PC-9 (cell line): ENCODE data around the gene GTF2F2. TPM values are rescaled to one million over a fixed set of nuclear protein-coding genes. Genes with fewer than 3 reads are reported as not detected.

ENCODE experiments used
- BruUV-seq: library from RNA; stranded (reverse); fragments of 400-500 nt; replicated peaks from 2 replicates; lab custom pipeline; 2021; lab: Mats Ljungman, UMichigan
- CTCF ChIA-PET: fragments of 300-600 bp; sonication (Branson Sonifier 250); formaldehyde crosslinking; loops from one replicate; lab custom pipeline; 2022; ENCODE audit warnings: antibody characterized with exemption; lab: Charles Lee
- POLR2A ChIA-PET: fragments of 300-600 bp; sonication (Branson Sonifier 250); formaldehyde crosslinking; loops from one replicate; lab custom pipeline; 2022; ENCODE audit warnings: antibody characterized with exemption; ENCODE audit not compliant: unreplicated experiment; lab: Charles Lee
- DNase-seq, 2 experiments: peaks; one replicate each; pipeline versions ENCODE4 v3.0.0 to v3.0.0-alpha.2; 2015 to 2022; ENCODE audit warnings: mixed read lengths in 1 of 2
- H2AFZ ChIP-seq: fragments of 200-600 bp; sonication (generic); 2 replicates; pipeline ENCODE4 v1.8.1; 2017; ENCODE audit warnings: antibody characterized with exemption
- H3F3A ChIP-seq: fragments of 200-600 bp; sonication (generic); 2 replicates; pipeline ENCODE4 v1.8.1; 2017; ENCODE audit warnings: antibody characterized with exemption, mild to moderate bottlenecking, low read depth; ENCODE audit not compliant: insufficient read depth
- H3K27ac ChIP-seq: fragments of 200-600 bp; sonication (generic); 2 replicates; pipeline ENCODE4 v1.6.1; 2016; ENCODE audit warnings: mixed run types
- H3K27me3 ChIP-seq: fragments of 200-600 bp; sonication (generic); 2 replicates; pipeline ENCODE4 v1.6.1; 2016; ENCODE audit warnings: low read depth, mixed run types; ENCODE audit not compliant: insufficient read depth
- H3K36me3 ChIP-seq: fragments of 200-600 bp; sonication (generic); 2 replicates; pipeline ENCODE4 v1.6.1; 2016; ENCODE audit warnings: low read depth, mixed run types
- H3K4me1 ChIP-seq: fragments of 200-600 bp; sonication (generic); replicated peaks from 2 replicates; pipeline ENCODE4 v1.6.1; 2016; ENCODE audit warnings: mixed run types; ENCODE audit not compliant: insufficient read depth
- H3K4me2 ChIP-seq: fragments of 200-600 bp; sonication (generic); 2 replicates; pipeline ENCODE4 v1.6.1; 2017; ENCODE audit warnings: mixed run types
- H3K4me3 ChIP-seq: fragments of 200-600 bp; sonication (generic); 2 replicates; pipeline ENCODE4 v1.6.1; 2016; ENCODE audit warnings: mixed run types
- H3K79me2 ChIP-seq: fragments of 200-600 bp; sonication (generic); 2 replicates; pipeline ENCODE4 v1.6.1; 2017; ENCODE audit warnings: low read depth, mixed run types
- H3K9me2 ChIP-seq: fragments of 200-600 bp; sonication (generic); 2 replicates; pipeline ENCODE4 v1.8.1; 2017; ENCODE audit warnings: mild to moderate bottlenecking; ENCODE audit not compliant: insufficient read depth
- H3K9me3 ChIP-seq: fragments of 200-600 bp; sonication (generic); 2 replicates; pipeline ENCODE4 v1.8.1; 2016; ENCODE audit warnings: low read depth; ENCODE audit not compliant: insufficient read depth
- H4K20me1 ChIP-seq: fragments of 200-600 bp; sonication (generic); 2 replicates; pipeline ENCODE4 v1.8.1; 2017; ENCODE audit not compliant: insufficient read depth
- EZH2 ChIP-seq: fragments of 200-600 bp; sonication (generic); IDR thresholded peaks from 2 replicates; pipeline ENCODE4 v1.8.0; 2017; ENCODE audit warnings: antibody characterized with exemption, low read depth
- intact Hi-C: fragments of 100-400 bp; cut with micrococcal nuclease; formaldehyde crosslinking; loops from one replicate; pipeline ENCODE4 v1.10.0; 2022; ENCODE audit not compliant: unreplicated experiment
- total RNA-seq: library from RNA; stranded (reverse); gene quantifications from 2 replicates; pipeline ENCODE4 v1.2.3, GENCODE V29; 2021
- TF ChIP-seq, protein P1 (sequence below): fragments of 200-600 bp; sonication (generic); conservative IDR thresholded peaks from 2 replicates; pipeline ENCODE4 v1.6.1; 2017; ENCODE audit warnings: mixed run types, antibody characterized with exemption, mild to moderate bottlenecking, moderate library complexity

The GTF2F2 gene
- total RNA-seq, 1 experiment from 2014 or later = 28.8 TPM

DNA sequence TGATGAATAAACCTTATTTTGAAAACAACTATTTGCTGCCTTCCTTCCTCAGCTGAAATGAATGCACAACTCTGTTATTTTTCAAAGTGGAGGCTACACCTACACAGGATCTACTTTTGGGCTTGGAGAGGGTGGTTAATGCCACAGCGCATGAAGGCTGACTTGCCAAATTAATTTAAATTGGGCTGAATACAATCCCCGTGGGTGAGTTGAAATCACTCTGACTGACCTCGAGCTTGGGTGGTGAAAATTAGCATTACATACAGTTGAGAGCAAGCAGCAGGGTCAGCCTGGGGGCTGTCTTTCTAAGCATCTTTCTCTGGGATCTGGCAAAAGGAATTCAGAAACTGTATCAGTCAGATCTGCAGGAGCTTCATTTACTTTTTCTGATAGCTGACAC is 182.2 kb downstream of the GTF2F2 start:
- Histone ChIP-seq H3K9me3 (no peaks in the 10 kb centered on the region), H3K79me2 (no peaks in the 10 kb centered on the region), H3F3A (0 out of 2 replicates have a peak, but pooled peaks cover 3% of the 10 kb centered on the region), H4K20me1 (no peaks in the 10 kb centered on the region), H3K4me1 (no peaks in the 10 kb centered on the region), H3K27me3 (no peaks in the 10 kb centered on the region), H3K27ac (no peak overlapping the region), H3K9me2 (no peaks in the 10 kb centered on the region), H3K4me3 (no peak overlapping the region), H3K36me3 (no peaks in the 10 kb centered on the region), H2AFZ (no peak overlapping the region), H3K4me2 (no peak overlapping the region)
- CTCF ChIA-PET = interaction anchor here (0.7 kb wide), 1 partner anchor 911 kb away, joined by 14 read pairs; no protein-coding TSS in a partner anchor
- no peak for DNase-seq
- intact Hi-C loops = no loop called here
- no TSS peak for BruUV-seq
- POLR2A ChIA-PET = interaction anchor here (0.6 kb wide), 1 partner anchor 635 kb away, joined by 7 read pairs; no protein-coding TSS in a partner anchor
- TF ChIP-seq EZH2 = no peak

DNA sequence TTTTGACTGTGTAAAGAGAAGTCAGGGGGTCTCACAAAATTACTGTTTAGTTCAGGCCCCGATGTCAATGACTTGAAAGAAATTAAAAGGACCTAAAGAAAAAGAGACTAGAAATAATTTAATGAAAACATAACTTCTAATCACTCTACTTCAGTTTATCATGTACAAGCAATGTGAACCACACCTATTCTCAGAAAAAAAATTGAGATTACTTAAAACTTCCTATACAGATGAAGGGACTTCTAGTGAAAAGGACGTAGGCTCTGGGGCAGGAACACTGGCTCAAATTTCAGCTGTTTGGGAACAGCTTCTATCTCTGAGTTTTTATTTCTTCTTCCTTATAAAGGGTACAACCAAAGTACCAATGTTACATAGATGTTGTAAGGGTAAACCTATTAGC is 182.7 kb downstream of the GTF2F2 start:
- H4K20me1 ChIP-seq = no peaks in the 10 kb centered on the region
- no peaks in the 10 kb centered on the region for H3K9me2 ChIP-seq
- ChIA-PET POLR2A (no interaction called here), CTCF (no interaction called here)
- no peaks in the 10 kb centered on the region for H3K27me3 ChIP-seq
- no peak overlapping the region for H3K4me3 ChIP-seq
- H3K79me2 ChIP-seq = no peaks in the 10 kb centered on the region
- no peak overlapping the region for H3K27ac ChIP-seq
- H3K36me3 ChIP-seq = no peaks in the 10 kb centered on the region
- no peak for TF ChIP-seq EZH2
- TF ChIP-seq, protein P1, sequence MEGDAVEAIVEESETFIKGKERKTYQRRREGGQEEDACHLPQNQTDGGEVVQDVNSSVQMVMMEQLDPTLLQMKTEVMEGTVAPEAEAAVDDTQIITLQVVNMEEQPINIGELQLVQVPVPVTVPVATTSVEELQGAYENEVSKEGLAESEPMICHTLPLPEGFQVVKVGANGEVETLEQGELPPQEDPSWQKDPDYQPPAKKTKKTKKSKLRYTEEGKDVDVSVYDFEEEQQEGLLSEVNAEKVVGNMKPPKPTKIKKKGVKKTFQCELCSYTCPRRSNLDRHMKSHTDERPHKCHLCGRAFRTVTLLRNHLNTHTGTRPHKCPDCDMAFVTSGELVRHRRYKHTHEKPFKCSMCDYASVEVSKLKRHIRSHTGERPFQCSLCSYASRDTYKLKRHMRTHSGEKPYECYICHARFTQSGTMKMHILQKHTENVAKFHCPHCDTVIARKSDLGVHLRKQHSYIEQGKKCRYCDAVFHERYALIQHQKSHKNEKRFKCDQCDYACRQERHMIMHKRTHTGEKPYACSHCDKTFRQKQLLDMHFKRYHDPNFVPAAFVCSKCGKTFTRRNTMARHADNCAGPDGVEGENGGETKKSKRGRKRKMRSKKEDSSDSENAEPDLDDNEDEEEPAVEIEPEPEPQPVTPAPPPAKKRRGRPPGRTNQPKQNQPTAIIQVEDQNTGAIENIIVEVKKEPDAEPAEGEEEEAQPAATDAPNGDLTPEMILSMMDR = no peak
- DNase-seq = no peak
- BruUV-seq = no TSS peak
- intact Hi-C loops = no loop called here
- no peaks in the 10 kb centered on the region for H3K9me3 ChIP-seq
- no peak overlapping the region for H3K4me2 ChIP-seq
- 0 out of 2 replicates have a peak, but pooled peaks cover 6% of the 10 kb centered on the region for H3F3A ChIP-seq
- H3K4me1 ChIP-seq = no peaks in the 10 kb centered on the region
- H2AFZ ChIP-seq = no peak overlapping the region

DNA sequence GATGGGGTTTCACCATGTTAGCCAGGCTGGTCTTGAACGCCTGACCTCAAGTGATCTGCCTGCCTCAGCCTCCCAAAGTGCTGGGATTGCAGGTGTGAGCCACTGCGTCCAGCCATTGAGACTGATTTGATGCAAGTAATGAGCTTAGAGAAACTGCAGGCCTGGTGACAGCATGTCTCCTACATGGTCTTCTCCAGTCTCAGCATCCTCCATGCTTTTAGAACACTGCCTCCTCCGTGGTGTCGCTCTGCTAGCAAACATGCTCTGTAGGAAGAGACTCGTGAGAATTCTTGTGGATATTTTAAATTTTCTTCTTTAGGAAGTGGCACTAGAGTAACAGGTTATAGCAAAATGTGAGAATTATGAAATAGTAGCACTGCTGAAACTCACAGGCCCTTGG is 183.6 kb downstream of the GTF2F2 start:
- Histone ChIP-seq H3K27ac (no peak overlapping the region), H3K9me2 (no peaks in the 10 kb centered on the region), H3K4me3 (no peak overlapping the region), H3K4me1 (no peaks in the 10 kb centered on the region), H3K4me2 (no peak overlapping the region), H3K79me2 (no peaks in the 10 kb centered on the region), H2AFZ (no peak overlapping the region), H3K36me3 (no peaks in the 10 kb centered on the region), H4K20me1 (no peaks in the 10 kb centered on the region), H3K9me3 (no peaks in the 10 kb centered on the region), H3K27me3 (no peaks in the 10 kb centered on the region), H3F3A (0 out of 2 replicates have a peak, but pooled peaks cover 6% of the 10 kb centered on the region)
- TF ChIP-seq, protein P1 = no peak
- TF ChIP-seq EZH2 = no peak
- ChIA-PET POLR2A (no interaction called here), CTCF (interaction anchor here (0.6 kb wide), 1 partner anchor 63 kb away, joined by 4 read pairs; no protein-coding TSS in a partner anchor)
- DNase-seq = no peak
- intact Hi-C loops = no loop called here
- BruUV-seq = no TSS peak
